Glutamatergic neuron (in vitro differentiated cells): ENCODE measurements around the gene CDC42BPA. TPM values are rescaled to one million over a fixed set of nuclear protein-coding genes. Genes with fewer than 3 reads are reported as not detected.

Source experiments
- DNase-seq: peaks from one replicate; pipeline ENCODE4 v3.0.0; 2022
- H3K27ac Mint-ChIP-seq: one replicate; pipeline ENCODE4 v1.8.0; 2020; ENCODE audit warnings: mild to moderate bottlenecking, mixed read lengths, inconsistent platforms; ENCODE audit not compliant: unreplicated experiment
- H3K27me3 Mint-ChIP-seq: one replicate; pipeline ENCODE4 v1.8.0; 2020; ENCODE audit warnings: mild to moderate bottlenecking, moderate library complexity, mixed read lengths, inconsistent platforms; ENCODE audit not compliant: unreplicated experiment
- H3K36me3 Mint-ChIP-seq: one replicate; pipeline ENCODE4 v1.8.0; 2020; ENCODE audit warnings: mild to moderate bottlenecking, mixed read lengths, inconsistent platforms; ENCODE audit not compliant: unreplicated experiment
- H3K4me1 Mint-ChIP-seq: one replicate; pipeline ENCODE4 v1.8.0; 2020; ENCODE audit warnings: mild to moderate bottlenecking, low read depth, mixed read lengths, inconsistent platforms; ENCODE audit not compliant: unreplicated experiment
- H3K4me3 Mint-ChIP-seq: one replicate; pipeline ENCODE4 v1.8.0; 2020; ENCODE audit warnings: mild to moderate bottlenecking, mixed read lengths, inconsistent platforms; ENCODE audit not compliant: unreplicated experiment
- H3K9me3 Mint-ChIP-seq: one replicate; pipeline ENCODE4 v1.8.0; 2020; ENCODE audit warnings: mild to moderate bottlenecking, moderate library complexity, mixed read lengths, inconsistent platforms; ENCODE audit not compliant: unreplicated experiment
- CTCF ChIP-seq: fragments of 200-600 bp; sonication (generic); IDR thresholded peaks from one replicate; pipeline ENCODE4 v1.5.0; 2021; ENCODE audit not compliant: partially characterized antibody, unreplicated experiment
- total RNA-seq: library from RNA; stranded (reverse); fragmentation: NEBNext Ultra II Directional; extraction: Animal tissue kit (Norgen Biotek cat#: 25700); gene quantifications from one replicate; pipeline ENCODE4 v1.2.1, GENCODE V29; 2021; ENCODE audit not compliant: unreplicated experiment

The CDC42BPA gene
- total RNA-seq, 1 donor from 2014 or later: 66.0 TPM

GRCh38 chr1:227073786-227074185 lies 244.5 kb downstream of the CDC42BPA start:
- Mint-ChIP-seq H3K27me3 (no peaks in the 10 kb centered on the region), H3K4me1 (peaks cover 3% of the 10 kb centered on the region), H3K36me3 (no peaks in the 10 kb centered on the region), H3K9me3 (no peaks in the 10 kb centered on the region), H3K27ac (no peak overlapping the region), H3K4me3 (no peak overlapping the region)
- DNase-seq: no peak
- TF ChIP-seq CTCF: no peak

- no peak overlapping the region for H3K27ac Mint-ChIP-seq
- TF ChIP-seq CTCF: no peak
- H3K4me1 Mint-ChIP-seq: peaks cover 3% of the 10 kb centered on the region
- H3K27me3 Mint-ChIP-seq: no peaks in the 10 kb centered on the region
- DNase-seq: no peak
- H3K9me3 Mint-ChIP-seq: no peaks in the 10 kb centered on the region
- H3K36me3 Mint-ChIP-seq: no peaks in the 10 kb centered on the region
- H3K4me3 Mint-ChIP-seq: no peak overlapping the region
Observed at GRCh38 chr1:227072991-227073390, 245.3 kb downstream of the CDC42BPA start.

- DNase-seq: no peak
- Mint-ChIP-seq H3K27ac (no peak overlapping the region), H3K36me3 (no peaks in the 10 kb centered on the region), H3K4me3 (no peak overlapping the region), H3K4me1 (peaks cover 3% of the 10 kb centered on the region), H3K9me3 (no peaks in the 10 kb centered on the region), H3K27me3 (no peaks in the 10 kb centered on the region)
- TF ChIP-seq CTCF: no peak
Observed at GRCh38 chr1:227071895-227072587, 246.3 kb downstream of the CDC42BPA start.

GRCh38 chr1:227070638-227071285 lies 247.5 kb downstream of the CDC42BPA start:
- Mint-ChIP-seq H3K27me3 (no peaks in the 10 kb centered on the region), H3K4me1 (peaks cover 3% of the 10 kb centered on the region), H3K36me3 (no peaks in the 10 kb centered on the region), H3K27ac (no peak overlapping the region), H3K4me3 (peak overlapping the region; percentile 30), H3K9me3 (no peaks in the 10 kb centered on the region)
- no peak for TF ChIP-seq CTCF
- DNase-seq: no peak

- no peak overlapping the region for H3K27ac Mint-ChIP-seq
- peaks cover 3% of the 10 kb centered on the region for H3K4me1 Mint-ChIP-seq
- H3K36me3 Mint-ChIP-seq: peaks cover 4% of the 10 kb centered on the region
- no peaks in the 10 kb centered on the region for H3K9me3 Mint-ChIP-seq
- no peak for DNase-seq
- no peaks in the 10 kb centered on the region for H3K27me3 Mint-ChIP-seq
- no peak for TF ChIP-seq CTCF
- no peak overlapping the region for H3K4me3 Mint-ChIP-seq
Observed at GRCh38 chr1:227069490-227069889, 248.8 kb downstream of the CDC42BPA start.
